Keratinocyte (primary cell): ENCODE results near the gene TSPAN18. TPM values are rescaled to one million over a fixed set of nuclear protein-coding genes. Genes with fewer than 3 reads are reported as not detected.

Experiments used
- DNase-seq: peaks from one replicate; pipeline ENCODE4 v3.0.0-alpha.2; 2011; ENCODE audit warnings: low read depth, missing footprints, low spot score
- FAIRE-seq: peaks from 2 replicates; lab custom pipeline; 2011; peaks lifted over from hg19 to GRCh38; lab: Jason Lieb, UNC
- H2AFZ ChIP-seq: 2 replicates; pipeline ENCODE4 v1.6.0; 2012; ENCODE audit warnings: low read length, control low read depth, inconsistent platforms; ENCODE audit not compliant: control insufficient read depth
- H3K27ac ChIP-seq: 2 replicates; pipeline ENCODE4 v1.5.1; 2011; ENCODE audit warnings: low read length; ENCODE audit not compliant: control insufficient read depth, insufficient read depth
- H3K27me3 ChIP-seq: 3 replicates; pipeline ENCODE4 v1.6.0; 2011; ENCODE audit warnings: low read length; ENCODE audit not compliant: control insufficient read depth, insufficient read depth; ENCODE audit errors: extremely low read depth
- H3K36me3 ChIP-seq, 2 experiments: 2 replicates in 1 of 2; 3 replicates in 1 of 2; pipeline ENCODE4 v1.5.1; 2011; ENCODE audit warnings: low read length in 2 of 2, mild to moderate bottlenecking in 1 of 2; ENCODE audit not compliant: control insufficient read depth in 2 of 2, insufficient read depth in 2 of 2; ENCODE audit errors: extremely low read depth in 1 of 2
- H3K4me1 ChIP-seq: 3 replicates; pipeline ENCODE4 v1.5.1; 2011; ENCODE audit warnings: low read length; ENCODE audit not compliant: control insufficient read depth, insufficient read depth; ENCODE audit errors: extremely low read depth
- H3K4me2 ChIP-seq: 3 replicates; pipeline ENCODE4 v1.6.0; 2011; ENCODE audit warnings: low read depth, low read length; ENCODE audit not compliant: control insufficient read depth, insufficient read depth; ENCODE audit errors: extremely low read depth
- H3K4me3 ChIP-seq, 3 experiments: fragments of 200-600 bp in 1 of 3; sonication (generic) in 1 of 3; 2 replicates in 2 of 3; 3 replicates in 1 of 3; pipeline ENCODE4 v1.5.1; 2011 to 2016; ENCODE audit warnings: low read length in 3 of 3, mild to moderate bottlenecking in 3 of 3, control low read depth in 2 of 3, inconsistent platforms in 1 of 3, low read depth in 1 of 3, mixed read lengths in 1 of 3, mixed run types in 1 of 3, moderate library complexity in 1 of 3; ENCODE audit not compliant: control insufficient read depth in 2 of 3, insufficient read depth in 2 of 3; ENCODE audit errors: extremely low read depth in 1 of 3
- H3K79me2 ChIP-seq: 2 replicates; pipeline ENCODE4 v1.6.0; 2012; ENCODE audit warnings: low read length; ENCODE audit not compliant: control insufficient read depth, insufficient read depth
- H3K9ac ChIP-seq: 3 replicates; pipeline ENCODE4 v1.6.0; 2011; ENCODE audit warnings: low read length; ENCODE audit not compliant: control insufficient read depth, insufficient read depth; ENCODE audit errors: extremely low read depth
- H3K9me1 ChIP-seq: 3 replicates; pipeline ENCODE4 v1.6.0; 2011; ENCODE audit warnings: low read length; ENCODE audit not compliant: control insufficient read depth, insufficient read depth; ENCODE audit errors: extremely low read depth
- H3K9me3 ChIP-seq: 2 replicates; pipeline ENCODE4 v1.5.1; 2012; ENCODE audit warnings: low read depth, low read length; ENCODE audit not compliant: control insufficient read depth
- H4K20me1 ChIP-seq: 3 replicates; pipeline ENCODE4 v1.6.0; 2011; ENCODE audit warnings: low read length; ENCODE audit not compliant: control insufficient read depth, insufficient read depth; ENCODE audit errors: extremely low read depth
- EZH2 ChIP-seq: IDR thresholded peaks from one replicate; pipeline ENCODE4 v1.6.1; 2012; ENCODE audit warnings: inconsistent platforms, mild to moderate bottlenecking, low read length, moderate library complexity
- dilution Hi-C: fragments of 300-500 bp; cut with MboI; formaldehyde crosslinking; loops from one replicate; pipeline ENCODE4 v1.7.0; 2020; ENCODE audit warnings: low sequenced_read_pairs; ENCODE audit not compliant: extremely low pct_ligation_motif_present
- polyA plus RNA-seq, 5 experiments: library from polyadenylated mRNA; depleted of rRNA in 3 of 5; stranded (reverse) in 3 of 5; stranded (forward) in 1 of 5; unstranded in 1 of 5; fragments of >200 nt; gene quantifications; 1 replicate in 1 of 5; 2 replicates in 3 of 5; 3 replicates in 1 of 5; pipeline versions ENCODE4 v1.2.1 to v1.2.3, GENCODE V29; 2011 to 2012; ENCODE audit warnings: missing spikeins in 2 of 5, low read depth in 1 of 5, low replicate concordance in 1 of 5
- TF ChIP-seq, protein P1 (sequence below), 3 experiments: IDR thresholded peaks in 1 of 3; conservative IDR thresholded peaks in 1 of 3; optimal IDR thresholded peaks in 1 of 3; 2 replicates in 2 of 3; 3 replicates in 1 of 3; pipeline versions ENCODE3 to v1.5.1; 2011; ENCODE audit warnings: low read length in 3 of 3, mild to moderate bottlenecking in 3 of 3, moderate library complexity in 2 of 3, control low read depth in 1 of 3, inconsistent platforms in 1 of 3; ENCODE audit not compliant: insufficient read depth in 2 of 3; ENCODE audit errors: extremely low read depth in 1 of 3

The TSPAN18 gene
- polyA plus RNA-seq, 1 donor (not counting 4 experiments of a cell fraction or from before 2014, with no cell fraction given) = not detected

DNA sequence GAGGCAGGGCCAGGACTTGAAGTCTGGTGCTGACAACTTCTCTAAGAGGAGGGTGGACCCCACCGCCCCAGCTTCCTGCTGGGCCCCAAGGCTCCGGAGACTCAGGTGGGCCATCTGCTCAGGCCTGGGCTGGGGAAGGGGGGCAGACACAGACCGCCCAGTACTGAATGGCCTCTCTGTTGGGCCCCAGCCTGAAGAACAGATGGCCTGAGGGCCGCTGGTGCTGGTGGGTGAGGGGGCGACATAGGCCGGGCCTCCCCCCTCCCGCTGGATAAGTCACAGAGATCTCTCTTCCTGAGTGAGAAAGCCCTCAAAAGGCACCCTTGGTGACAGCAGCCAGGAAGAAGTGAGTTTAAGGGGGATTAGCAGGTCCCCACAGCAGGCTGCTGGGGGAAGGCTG is 236.4 kb downstream of the TSPAN18 start:
- H3K36me3 ChIP-seq = no peaks in the 10 kb centered on the region
- DNase-seq (no peak), FAIRE-seq (no peak)
- H3K9me3 ChIP-seq = no peaks in the 10 kb centered on the region
- no peaks in the 10 kb centered on the region for H3K79me2 ChIP-seq
- H3K4me3 ChIP-seq = no peak overlapping the region
- H3K9me1 ChIP-seq = no peaks in the 10 kb centered on the region
- no peaks in the 10 kb centered on the region for H4K20me1 ChIP-seq
- no peak overlapping the region for H3K4me2 ChIP-seq
- TF ChIP-seq EZH2 = no peak
- TF ChIP-seq, protein P1, sequence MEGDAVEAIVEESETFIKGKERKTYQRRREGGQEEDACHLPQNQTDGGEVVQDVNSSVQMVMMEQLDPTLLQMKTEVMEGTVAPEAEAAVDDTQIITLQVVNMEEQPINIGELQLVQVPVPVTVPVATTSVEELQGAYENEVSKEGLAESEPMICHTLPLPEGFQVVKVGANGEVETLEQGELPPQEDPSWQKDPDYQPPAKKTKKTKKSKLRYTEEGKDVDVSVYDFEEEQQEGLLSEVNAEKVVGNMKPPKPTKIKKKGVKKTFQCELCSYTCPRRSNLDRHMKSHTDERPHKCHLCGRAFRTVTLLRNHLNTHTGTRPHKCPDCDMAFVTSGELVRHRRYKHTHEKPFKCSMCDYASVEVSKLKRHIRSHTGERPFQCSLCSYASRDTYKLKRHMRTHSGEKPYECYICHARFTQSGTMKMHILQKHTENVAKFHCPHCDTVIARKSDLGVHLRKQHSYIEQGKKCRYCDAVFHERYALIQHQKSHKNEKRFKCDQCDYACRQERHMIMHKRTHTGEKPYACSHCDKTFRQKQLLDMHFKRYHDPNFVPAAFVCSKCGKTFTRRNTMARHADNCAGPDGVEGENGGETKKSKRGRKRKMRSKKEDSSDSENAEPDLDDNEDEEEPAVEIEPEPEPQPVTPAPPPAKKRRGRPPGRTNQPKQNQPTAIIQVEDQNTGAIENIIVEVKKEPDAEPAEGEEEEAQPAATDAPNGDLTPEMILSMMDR (optimal IDR thresholded peaks at IDR 0.05 in 1 of 3, IDR thresholded peaks at IDR 0.05 in 1 of 3, conservative IDR thresholded peaks at IDR 0.05 in 1 of 3; ENCODE audit: extremely low read depth in 1 of 3, insufficient read depth in 2 of 3, low read length in 3 of 3) = no peak
- dilution Hi-C loops = no loop called here
- no peak overlapping the region for H3K9ac ChIP-seq
- H2AFZ ChIP-seq = no peak overlapping the region
- H3K4me1 ChIP-seq = peaks cover 6% of the 10 kb centered on the region
- H3K27me3 ChIP-seq = peaks cover 7% of the 10 kb centered on the region
- no peak overlapping the region for H3K27ac ChIP-seq

DNA sequence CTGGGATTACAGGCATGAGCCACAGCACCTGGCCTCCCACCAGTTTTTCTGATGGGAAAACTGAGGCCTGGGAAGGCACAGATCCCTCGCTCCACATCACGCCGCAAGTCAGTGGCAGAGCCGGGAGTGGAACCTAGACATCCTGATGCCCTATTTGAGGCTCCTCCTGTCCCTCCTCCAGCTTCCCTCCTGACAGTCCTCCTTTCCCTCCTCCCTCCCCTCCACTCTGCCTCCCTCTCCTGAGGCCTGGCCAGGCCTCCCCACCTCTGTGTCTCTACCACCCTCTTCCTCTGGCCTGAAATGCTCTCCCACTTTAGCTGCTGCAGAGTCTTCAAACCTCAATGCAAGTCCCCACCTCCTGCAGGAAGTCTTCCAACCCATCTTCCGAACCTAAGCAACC is 237.2 kb downstream of the TSPAN18 start:
- no peak overlapping the region for H3K27ac ChIP-seq
- no peak overlapping the region for H3K9ac ChIP-seq
- dilution Hi-C loops = no loop called here
- peaks cover 7% of the 10 kb centered on the region for H3K27me3 ChIP-seq
- FAIRE-seq (no peak), DNase-seq (no peak)
- no peak overlapping the region for H3K4me2 ChIP-seq
- H4K20me1 ChIP-seq = no peaks in the 10 kb centered on the region
- no peaks in the 10 kb centered on the region for H3K36me3 ChIP-seq
- H3K9me1 ChIP-seq = no peaks in the 10 kb centered on the region
- H3K79me2 ChIP-seq = no peaks in the 10 kb centered on the region
- no peak overlapping the region for H3K4me3 ChIP-seq
- H3K4me1 ChIP-seq = peaks cover 7% of the 10 kb centered on the region
- H3K9me3 ChIP-seq = no peaks in the 10 kb centered on the region
- TF ChIP-seq, protein P1 (optimal IDR thresholded peaks at IDR 0.05 in 1 of 3, IDR thresholded peaks at IDR 0.05 in 1 of 3, conservative IDR thresholded peaks at IDR 0.05 in 1 of 3; ENCODE audit: extremely low read depth in 1 of 3, insufficient read depth in 2 of 3, low read length in 3 of 3) = no peak
- no peak for TF ChIP-seq EZH2
- H2AFZ ChIP-seq = no peak overlapping the region
